Measurements from ENCODE around the gene GNG7.

- no peak for TF ChIP-seq CTCF (IDR thresholded peaks at IDR 0.05)
- no peak for TF ChIP-seq TCF12 (IDR thresholded peaks at IDR 0.05)
- TF ChIP-seq RAD21 (IDR thresholded peaks at IDR 0.05; ENCODE audit: low read length) = no peak
- TF ChIP-seq MAX (IDR thresholded peaks at IDR 0.05; ENCODE audit: low read depth) = no peak
These were observed 25.1 kb upstream of the GNG7 start for GRCh38 chr19:2727640-2727944.
